Renal cortical epithelial cell (primary cell): ENCODE measurements around the gene LARGE1. TPM values are rescaled to one million over a fixed set of nuclear protein-coding genes. Genes with fewer than 3 reads are reported as not detected.
A peak's percentile ranks its signal among the peaks of the same experiment; 100 is the strongest.

Experiments
- DNase-seq: peaks from one replicate; pipeline ENCODE4 v3.0.0-alpha.2; 2011; ENCODE audit warnings: low read depth
- total RNA-seq: library from RNA; depleted of rRNA; stranded (reverse); fragments of >200 nt; gene quantifications from 2 replicates; pipeline ENCODE4 v1.2.3, GENCODE V29; 2014

Gene LARGE1
- total RNA-seq, result 12.5 and 20.6 TPM in 2 replicates

GRCh38 chr22:33920197-33920540, at the start of gene LARGE1:
Gene LARGE1, minus strand, starts transcription at chr22:33920476.
- DNase-seq, result no peak

DNA sequence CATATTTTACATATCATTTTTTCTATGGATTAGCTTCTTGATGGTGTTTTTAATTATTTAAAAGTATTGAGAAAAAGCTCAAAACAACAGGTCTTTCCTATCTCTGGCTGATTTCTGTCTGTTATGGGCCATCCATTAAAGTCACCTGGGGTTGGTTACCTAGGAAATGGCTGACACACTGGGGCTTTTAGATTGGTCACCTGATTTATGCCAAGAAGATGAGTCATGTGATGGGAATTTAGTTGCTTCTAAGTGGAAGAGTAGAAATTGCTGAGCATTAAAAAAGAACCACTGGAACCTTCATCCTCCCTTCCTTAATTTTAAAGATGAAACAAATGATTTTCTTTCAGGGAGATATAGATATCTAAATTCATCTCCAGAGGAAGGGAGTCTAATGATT, 48.8 kb upstream of the LARGE1 start:
- peak; percentile 79 for DNase-seq

DNA sequence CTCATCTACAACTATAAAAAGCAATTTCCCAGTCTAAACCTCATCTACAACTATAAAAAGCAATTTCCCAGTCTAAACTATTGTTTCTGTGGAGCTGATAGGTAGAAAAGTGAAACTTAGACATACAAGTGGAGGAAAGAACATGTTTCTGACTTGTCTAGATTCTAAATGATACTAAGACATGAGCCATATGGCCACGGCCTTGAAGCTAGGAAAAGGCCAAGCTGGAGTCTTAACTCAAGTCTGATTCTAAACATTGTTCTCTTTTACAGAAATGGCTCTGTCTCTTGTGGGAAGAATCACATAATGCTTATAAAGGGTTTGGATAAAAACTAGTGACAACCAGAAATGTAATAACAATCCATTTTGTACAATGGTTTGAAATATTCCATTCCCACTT, 43.8 kb upstream of the LARGE1 start:
- DNase-seq, result no peak

DNA sequence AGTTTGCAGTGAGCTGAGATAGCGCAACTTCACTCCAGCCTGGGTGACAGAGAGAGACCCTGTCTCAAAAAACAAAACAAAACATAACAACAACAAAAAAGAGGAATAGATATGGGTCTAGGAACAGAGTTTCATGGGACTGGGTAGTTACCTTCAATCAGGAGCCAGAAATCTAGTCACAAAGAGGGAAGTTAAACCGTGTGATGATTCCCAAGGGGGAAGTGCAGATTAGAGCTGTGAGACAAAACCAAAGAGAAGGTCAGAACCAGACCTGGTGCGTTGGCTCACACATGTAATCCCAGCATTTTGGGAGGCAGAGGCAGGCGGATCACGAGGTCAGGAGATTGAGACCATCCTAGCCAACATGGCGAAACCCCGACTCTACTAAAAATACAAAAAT, 42.1 kb upstream of the LARGE1 start:
- no peak for DNase-seq

DNA sequence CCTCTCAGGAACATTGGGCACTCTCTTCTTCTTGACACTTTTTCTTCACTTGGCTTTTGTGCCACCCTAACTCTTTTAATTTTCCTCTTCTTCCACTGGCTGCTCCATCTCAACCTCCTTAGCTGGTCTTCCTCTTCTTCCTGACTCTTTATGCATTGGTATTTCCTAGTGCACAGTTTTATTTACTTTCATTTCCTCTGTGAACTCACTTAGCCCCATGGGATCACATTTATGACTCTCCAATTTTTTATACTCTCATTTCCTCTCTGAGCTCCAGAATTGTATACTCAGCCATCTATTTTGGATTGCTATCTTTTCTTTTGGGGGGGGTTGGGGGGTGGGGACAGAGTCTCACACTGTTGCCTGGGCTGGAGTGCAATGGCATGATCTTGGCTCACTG, 38.5 kb upstream of the LARGE1 start:
- DNase-seq, result no peak

DNA sequence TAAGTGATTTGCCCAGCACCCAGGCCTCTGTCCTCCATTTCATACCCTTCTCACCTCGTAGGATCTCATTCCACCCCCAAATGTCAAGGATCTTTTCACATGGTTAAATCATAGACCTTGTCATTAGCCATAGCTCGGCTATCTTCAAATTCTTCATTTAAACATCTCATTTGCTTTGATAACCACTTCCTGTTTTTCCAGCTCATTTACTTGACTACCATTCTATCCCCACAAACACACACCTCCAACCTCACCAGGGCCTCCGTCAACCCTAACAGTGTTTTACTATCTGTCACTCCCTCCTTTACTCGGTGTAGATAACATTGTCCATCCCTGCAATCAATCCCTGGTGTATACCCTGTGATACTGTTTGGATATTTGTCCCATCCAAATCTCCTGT, 36.8 kb upstream of the LARGE1 start:
- no peak for DNase-seq

DNA sequence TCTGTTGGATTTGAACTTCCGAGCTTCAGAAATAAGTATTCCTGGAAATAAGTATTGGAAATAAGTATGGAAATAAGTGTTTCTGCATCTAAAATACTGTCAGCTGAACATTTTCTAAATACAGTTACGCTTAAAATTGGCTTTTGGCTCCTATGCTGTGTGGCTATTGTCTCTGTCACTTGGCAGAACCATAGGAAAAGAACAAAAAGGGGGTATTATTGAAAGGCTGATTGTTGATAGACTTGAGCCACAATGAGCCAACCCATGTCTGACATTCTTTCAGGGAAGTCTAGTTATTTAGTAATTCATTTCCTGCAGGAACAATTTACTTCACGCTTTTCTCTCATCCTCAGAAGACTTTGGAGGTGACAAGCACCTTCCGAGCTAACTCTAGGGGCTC, 32.5 kb upstream of the LARGE1 start:
- no peak for DNase-seq

GRCh38 chr22:33940741-33941140, 20.5 kb upstream of the LARGE1 start:
- DNase-seq, result no peak

DNA sequence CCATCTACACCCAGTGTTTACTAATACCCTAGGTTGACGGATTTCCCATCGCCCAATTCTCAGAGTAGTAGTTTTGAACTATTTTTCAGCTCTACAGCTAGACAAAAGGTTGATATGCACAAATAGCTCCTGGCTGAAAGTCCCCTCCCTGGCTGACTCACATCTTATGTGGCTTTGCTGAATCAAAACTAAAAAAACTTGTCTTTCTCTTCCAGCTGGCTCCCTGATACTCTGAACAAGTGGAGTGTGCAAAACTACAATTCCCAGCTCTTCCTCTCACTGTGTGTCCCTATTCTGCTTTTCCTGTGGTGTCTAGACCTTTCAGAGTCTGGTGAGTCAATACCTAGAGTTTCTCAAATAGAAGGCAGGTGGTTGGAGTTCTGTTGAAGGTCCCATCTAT, 12.7 kb upstream of the LARGE1 start:
- no peak for DNase-seq

- DNase-seq, result no peak
These were observed 11.1 kb upstream of the LARGE1 start for GRCh38 chr22:33931406-33931805.

DNA sequence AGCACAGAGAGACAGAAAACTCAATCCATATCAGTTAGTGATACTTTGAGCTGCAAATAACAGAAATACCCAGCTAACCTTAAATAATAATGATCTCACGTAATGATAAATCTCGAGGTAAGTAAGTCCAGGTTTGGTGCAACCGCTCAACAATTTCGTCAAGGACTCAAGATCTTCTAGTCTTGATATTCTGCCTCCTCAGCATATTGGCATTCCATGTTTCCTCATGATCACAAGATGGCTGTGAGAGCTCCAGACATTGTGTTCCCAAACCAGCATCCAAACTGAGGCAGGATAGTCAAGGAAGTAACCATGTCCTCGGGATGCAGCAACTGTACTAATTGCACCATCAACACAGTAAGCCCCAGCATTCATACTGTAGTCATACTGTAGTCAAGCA, 7.5 kb upstream of the LARGE1 start:
- DNase-seq, result no peak

DNA sequence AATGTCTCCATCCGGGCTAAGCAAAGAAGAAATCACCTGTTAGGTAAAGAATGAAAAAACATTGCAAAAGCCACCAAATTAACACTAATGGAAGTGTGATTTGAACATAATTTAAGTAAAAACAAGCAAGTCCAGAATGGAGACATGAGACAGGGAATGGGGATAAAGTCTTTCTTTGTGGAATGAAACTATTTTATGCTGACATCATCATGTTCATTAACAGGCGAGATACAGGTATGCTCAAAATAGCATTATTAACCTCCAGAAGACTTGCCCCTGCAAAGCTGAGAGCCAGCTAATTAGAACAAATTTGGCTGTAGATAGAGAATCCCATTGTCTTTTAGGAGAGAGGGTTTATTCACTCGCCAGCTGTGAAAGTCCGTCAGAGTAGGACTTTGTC, 4.9 kb upstream of the LARGE1 start:
- no peak for DNase-seq

DNA sequence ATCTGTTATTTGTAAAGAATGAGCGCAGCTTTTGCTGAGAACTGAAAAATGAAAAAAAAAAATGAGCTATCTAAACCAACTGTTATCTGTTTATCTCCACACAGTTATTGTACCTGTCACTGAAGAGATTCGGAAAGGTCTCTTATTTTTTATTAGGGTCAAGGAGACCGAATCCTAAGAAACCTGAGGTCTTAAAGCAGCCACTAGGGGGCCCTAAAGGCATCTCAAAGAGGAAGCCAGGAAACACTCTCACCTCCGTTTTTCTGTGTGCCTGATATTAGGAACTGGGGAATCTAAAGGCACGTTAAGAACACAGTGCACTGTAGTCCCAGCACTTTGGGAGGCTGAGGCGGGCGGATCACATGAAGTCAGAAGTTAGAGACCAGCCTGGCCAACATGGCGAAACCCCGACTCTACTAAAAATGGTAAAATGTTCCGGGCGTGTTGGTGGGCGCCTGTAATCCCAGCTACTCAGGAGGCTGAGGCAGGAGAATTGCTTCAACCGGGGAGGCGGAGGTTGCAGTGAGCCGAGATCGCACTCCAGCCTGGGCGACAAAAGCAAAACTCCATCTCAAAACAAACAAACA, 3.5 kb upstream of the LARGE1 start:
- DNase-seq, result peak; percentile 69

DNA sequence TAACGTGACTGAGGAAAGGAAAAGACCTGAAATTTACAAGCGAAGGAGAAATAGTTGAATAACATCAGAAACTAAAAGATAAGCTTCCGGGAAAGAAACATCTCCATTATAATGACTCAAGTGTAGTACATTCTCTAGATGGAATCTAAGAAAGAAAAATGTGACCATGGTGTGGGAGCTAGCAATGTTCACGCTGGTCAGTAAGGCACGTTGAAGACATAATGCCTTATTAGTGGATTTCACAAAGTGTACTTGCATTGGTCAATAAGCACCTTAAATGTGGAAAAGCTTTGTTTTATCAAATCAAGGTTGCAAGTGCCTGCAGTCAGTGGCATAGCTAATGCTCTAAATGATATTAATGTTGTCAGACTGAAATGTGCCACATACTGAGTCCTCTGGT, 2.8 kb upstream of the LARGE1 start:
- DNase-seq, result peak; percentile 23

DNA sequence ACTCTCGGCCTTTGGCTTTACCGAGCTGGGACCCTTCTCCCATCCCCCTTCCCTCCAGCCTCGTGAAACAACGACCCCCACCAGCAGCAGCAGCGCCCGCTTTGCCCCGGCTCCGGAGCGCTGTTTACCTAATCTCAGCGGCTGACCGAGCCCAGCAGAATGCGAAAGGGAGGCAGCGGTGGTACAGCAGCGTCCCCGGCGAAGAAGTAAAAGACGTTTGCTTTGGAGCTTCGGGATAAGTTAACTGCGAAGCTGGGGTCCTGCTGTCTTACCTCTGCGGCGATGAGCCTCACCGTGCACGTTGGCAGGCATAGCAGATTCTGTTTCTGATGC, 2.0 kb upstream of the LARGE1 start:
- DNase-seq, result no peak

DNA sequence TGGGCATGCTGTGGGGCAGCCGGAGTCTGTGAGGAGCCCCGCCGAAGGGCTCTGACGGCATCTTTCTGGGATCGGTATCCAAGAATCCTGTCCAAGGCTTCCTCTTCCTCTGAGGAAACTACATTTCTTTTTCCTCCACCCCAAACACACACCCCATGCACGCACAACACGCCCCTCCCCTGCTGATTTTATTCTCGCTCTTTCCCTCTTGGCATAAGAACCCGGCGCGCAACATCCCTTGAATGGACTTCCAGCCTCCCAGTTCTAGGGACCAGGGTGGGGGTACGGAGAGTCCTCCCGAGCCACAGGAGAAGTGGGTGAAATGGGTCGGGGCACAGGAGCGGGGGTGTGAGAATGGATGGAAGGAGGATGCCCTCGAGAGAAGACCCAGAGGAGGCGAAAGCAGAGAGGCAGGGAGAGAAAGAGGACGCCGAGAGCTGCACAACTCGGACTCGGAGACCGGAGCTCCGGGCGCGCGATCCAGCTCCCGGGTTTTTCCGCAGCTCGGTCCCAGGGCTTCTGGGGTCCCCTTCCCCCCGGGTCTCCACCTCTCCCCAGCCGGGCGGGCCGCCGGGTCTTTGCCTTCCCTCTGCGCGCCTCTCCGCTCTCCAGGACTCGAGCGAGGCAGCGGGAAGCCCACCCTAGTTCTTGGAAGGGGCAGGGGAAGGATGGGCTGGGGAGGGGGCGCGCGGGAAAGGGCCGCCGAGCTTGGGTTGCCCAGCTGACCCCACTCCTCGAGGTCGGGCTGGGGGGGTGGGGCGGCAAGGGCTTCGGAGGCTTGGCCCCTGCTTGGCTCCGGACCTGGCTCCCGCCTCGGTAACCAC, 1.5 kb upstream of the LARGE1 start:
- peak; percentile 29 for DNase-seq

GRCh38 chr22:33920927-33921524, 750 bp upstream of the LARGE1 start:
- peak; percentile 89 for DNase-seq

DNA sequence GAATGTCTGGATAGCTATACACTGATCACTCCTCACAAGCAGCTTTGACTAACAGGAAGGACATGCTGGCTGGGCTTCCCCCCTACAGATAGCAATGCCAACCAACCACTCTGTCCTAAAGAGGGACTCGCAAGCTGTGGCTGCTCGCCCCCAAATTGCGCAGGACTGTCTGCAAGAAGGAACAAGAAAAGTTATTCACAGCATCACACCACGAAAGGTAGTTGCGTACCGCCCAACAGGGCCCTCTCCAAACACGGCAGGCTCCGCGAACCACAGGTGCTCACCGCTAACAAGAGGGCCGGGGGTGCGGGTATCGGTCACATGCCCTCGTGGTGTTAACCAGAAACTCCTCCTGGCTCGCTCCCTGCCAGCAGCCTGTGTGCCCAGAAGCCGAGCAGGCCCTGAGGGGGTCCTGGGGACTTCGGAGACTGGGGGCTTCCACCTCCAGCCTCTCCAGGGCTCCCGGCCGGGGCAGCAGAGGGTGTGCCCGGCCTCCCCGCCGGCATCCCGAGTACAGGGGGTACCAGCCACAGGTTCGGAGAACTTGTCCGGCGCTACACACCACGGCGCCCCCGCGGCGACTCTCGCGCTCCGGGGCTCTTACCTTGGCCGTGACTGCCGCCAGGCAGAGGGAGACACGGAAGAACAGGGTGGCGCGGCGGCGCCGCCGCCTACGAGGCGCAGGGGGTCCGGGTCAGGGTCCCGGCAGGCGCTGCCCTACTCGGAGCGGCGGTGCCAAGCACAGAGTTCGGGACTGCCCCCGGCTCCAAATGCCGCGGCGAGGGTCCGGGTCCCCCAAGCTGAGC, 682 bp downstream of the LARGE1 start:
- peak; percentile 22 for DNase-seq

DNA sequence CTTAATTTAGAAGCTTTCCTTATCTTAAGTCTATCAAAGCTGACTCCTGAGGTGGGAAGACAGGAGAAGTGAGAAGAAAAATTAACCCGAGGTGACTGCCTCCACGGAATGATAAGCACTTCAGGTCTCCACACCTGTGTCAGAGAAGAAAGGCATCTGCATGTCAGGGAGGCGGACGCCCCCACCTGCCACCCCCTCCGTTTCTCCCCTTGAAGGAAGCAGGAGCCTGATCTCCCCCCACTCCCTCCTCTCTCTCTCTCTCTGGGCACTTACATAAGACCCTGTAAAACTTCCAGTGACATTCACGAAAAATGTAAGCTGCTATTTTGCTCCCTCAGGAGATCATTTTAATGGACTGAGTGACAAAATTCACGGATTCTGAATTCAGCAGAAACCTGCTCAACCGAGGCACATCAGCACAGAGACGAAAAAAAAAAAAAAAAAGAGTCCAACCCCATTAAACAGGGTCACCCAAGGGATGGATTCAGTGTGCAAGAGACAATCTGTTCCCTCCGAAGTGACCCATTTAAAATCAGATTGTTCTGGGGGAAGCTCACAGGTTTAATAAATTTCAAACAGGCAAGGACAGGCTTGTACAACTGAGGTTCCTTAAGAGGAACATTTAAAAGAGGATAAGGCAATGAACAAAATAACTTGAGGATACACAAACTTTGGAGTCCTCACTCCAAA, 1.5 kb downstream of the LARGE1 start:
- DNase-seq, result no peak

GRCh38 chr22:33917744-33918406, 2.4 kb downstream of the LARGE1 start:
- no peak for DNase-seq

GRCh38 chr22:33914699-33915098, 5.6 kb downstream of the LARGE1 start:
- no peak for DNase-seq

GRCh38 chr22:33914131-33914530, 6.1 kb downstream of the LARGE1 start:
- DNase-seq, result no peak
